Osteocyte (in vitro differentiated cells): ENCODE results near the gene MAN2C1. TPM values are rescaled to one million over a fixed set of nuclear protein-coding genes. Genes with fewer than 3 reads are reported as not detected.

Experiments used
- DNase-seq: peaks from one replicate; pipeline ENCODE4 v3.0.0; 2021; ENCODE audit warnings: mixed read lengths; ENCODE audit not compliant: unreplicated experiment; ENCODE audit errors: extremely low spot score
- H3K27ac Mint-ChIP-seq: one replicate; pipeline ENCODE4 v1.8.0; 2021; ENCODE audit warnings: mild to moderate bottlenecking, mixed read lengths; ENCODE audit not compliant: unreplicated experiment
- H3K27me3 Mint-ChIP-seq: one replicate; pipeline ENCODE4 v1.8.0; 2021; ENCODE audit warnings: mixed read lengths; ENCODE audit not compliant: unreplicated experiment
- H3K36me3 Mint-ChIP-seq: one replicate; pipeline ENCODE4 v1.8.0; 2021; ENCODE audit warnings: mixed read lengths; ENCODE audit not compliant: unreplicated experiment
- H3K4me1 Mint-ChIP-seq: one replicate; pipeline ENCODE4 v1.8.0; 2021; ENCODE audit warnings: mixed read lengths; ENCODE audit not compliant: unreplicated experiment
- H3K4me3 Mint-ChIP-seq: one replicate; pipeline ENCODE4 v1.8.0; 2021; ENCODE audit warnings: mild to moderate bottlenecking, moderate library complexity, mixed read lengths; ENCODE audit not compliant: unreplicated experiment
- H3K9me3 Mint-ChIP-seq: one replicate; pipeline ENCODE4 v1.8.0; 2021; ENCODE audit warnings: mixed read lengths; ENCODE audit not compliant: unreplicated experiment
- CTCF ChIP-seq: fragments of 200-600 bp; sonication (generic); IDR thresholded peaks from 2 replicates; pipeline ENCODE4 v1.5.0; 2021; ENCODE audit warnings: antibody characterized with exemption, mild to moderate bottlenecking, moderate library complexity
- total RNA-seq: library from RNA; stranded (reverse); gene quantifications from 2 replicates; pipeline ENCODE4 v1.2.1, GENCODE V29; 2021

Gene MAN2C1
- total RNA-seq, 1 donor from 2014 or later: 219 TPM

DNA sequence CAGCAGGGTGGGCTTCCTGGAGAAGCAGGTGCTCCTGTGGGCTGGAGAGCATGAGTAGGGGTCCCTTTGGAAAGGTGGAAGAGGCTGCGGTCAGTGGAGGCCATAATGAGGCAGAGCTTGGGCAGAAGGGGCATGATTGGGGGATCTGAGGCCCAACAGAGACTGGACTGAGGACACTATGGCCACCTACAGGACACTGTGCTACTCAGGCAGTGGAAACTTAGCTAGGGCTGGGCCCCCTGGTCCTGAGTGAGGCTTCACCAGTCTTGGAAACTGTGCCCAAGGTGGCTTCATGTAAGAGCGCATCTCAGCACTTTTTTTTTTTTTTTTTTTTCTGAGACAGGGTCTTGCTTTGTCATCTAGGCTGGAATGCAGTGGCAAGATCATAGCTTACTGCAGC is 38.8 kb downstream of the MAN2C1 start:
- no peak overlapping the region for H3K27ac Mint-ChIP-seq
- no peaks in the 10 kb centered on the region for H3K36me3 Mint-ChIP-seq
- DNase-seq: no peak
- H3K27me3 Mint-ChIP-seq: peaks cover 3% of the 10 kb centered on the region
- H3K4me1 Mint-ChIP-seq: no peaks in the 10 kb centered on the region
- H3K4me3 Mint-ChIP-seq: no peak overlapping the region
- H3K9me3 Mint-ChIP-seq: no peaks in the 10 kb centered on the region
- no peak for TF ChIP-seq CTCF

GRCh38 chr15:75328493-75329314 is 39.7 kb downstream of the MAN2C1 start:
- H3K27me3 Mint-ChIP-seq: peaks cover 8% of the 10 kb centered on the region
- no peaks in the 10 kb centered on the region for H3K9me3 Mint-ChIP-seq
- no peak for DNase-seq
- H3K4me1 Mint-ChIP-seq: no peaks in the 10 kb centered on the region
- no peak for TF ChIP-seq CTCF
- no peak overlapping the region for H3K27ac Mint-ChIP-seq
- no peak overlapping the region for H3K4me3 Mint-ChIP-seq
- no peaks in the 10 kb centered on the region for H3K36me3 Mint-ChIP-seq

DNA sequence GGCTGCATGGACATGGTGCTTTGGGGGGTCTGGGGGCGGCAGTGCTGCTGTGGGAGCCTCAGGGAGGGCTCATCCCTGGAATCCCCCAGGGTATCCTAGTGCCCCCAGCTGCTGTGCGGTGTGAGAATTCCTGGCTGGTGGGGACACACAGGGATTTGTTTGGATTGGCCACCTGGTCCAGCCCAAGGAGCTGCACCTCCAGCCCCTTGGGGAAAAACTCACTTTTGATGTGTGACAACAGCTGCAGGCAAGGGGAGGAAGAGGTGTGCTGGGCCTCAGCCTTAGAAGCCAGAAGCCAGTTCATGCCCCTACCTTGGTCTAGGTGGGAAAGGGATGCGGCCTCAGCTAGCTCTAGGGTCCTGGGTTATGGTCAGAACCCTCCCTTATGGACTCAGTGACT is 40.9 kb downstream of the MAN2C1 start:
- Mint-ChIP-seq H3K27ac (no peak overlapping the region), H3K27me3 (peaks cover 16% of the 10 kb centered on the region), H3K9me3 (no peaks in the 10 kb centered on the region), H3K4me1 (no peaks in the 10 kb centered on the region), H3K36me3 (no peaks in the 10 kb centered on the region), H3K4me3 (no peak overlapping the region)
- no peak for TF ChIP-seq CTCF
- no peak for DNase-seq

GRCh38 chr15:75327005-75327404 is 41.4 kb downstream of the MAN2C1 start:
- no peak for TF ChIP-seq CTCF
- no peaks in the 10 kb centered on the region for H3K36me3 Mint-ChIP-seq
- no peaks in the 10 kb centered on the region for H3K4me1 Mint-ChIP-seq
- no peaks in the 10 kb centered on the region for H3K9me3 Mint-ChIP-seq
- peaks cover 19% of the 10 kb centered on the region for H3K27me3 Mint-ChIP-seq
- H3K4me3 Mint-ChIP-seq: no peak overlapping the region
- H3K27ac Mint-ChIP-seq: no peak overlapping the region
- DNase-seq: no peak

- H3K27me3 Mint-ChIP-seq: peaks cover 27% of the 10 kb centered on the region
- H3K4me1 Mint-ChIP-seq: no peaks in the 10 kb centered on the region
- no peaks in the 10 kb centered on the region for H3K9me3 Mint-ChIP-seq
These were observed 42.5 kb downstream of the MAN2C1 start for GRCh38 chr15:75325922-75326321.

More at GRCh38 chr15:75325922-75326321, 42.5 kb downstream of the MAN2C1 start:
- TF ChIP-seq CTCF: no peak
- no peak for DNase-seq
- Mint-ChIP-seq H3K36me3 (peaks cover 2% of the 10 kb centered on the region), H3K27ac (no peak overlapping the region), H3K4me3 (no peak overlapping the region)
